ENCODE data around the gene MLC1. TPM values are rescaled to one million over a fixed set of nuclear protein-coding genes. Genes with fewer than 3 reads are reported as not detected.

Gene MLC1
- total RNA-seq, 1 donor from 2014 or later = not detected

DNA sequence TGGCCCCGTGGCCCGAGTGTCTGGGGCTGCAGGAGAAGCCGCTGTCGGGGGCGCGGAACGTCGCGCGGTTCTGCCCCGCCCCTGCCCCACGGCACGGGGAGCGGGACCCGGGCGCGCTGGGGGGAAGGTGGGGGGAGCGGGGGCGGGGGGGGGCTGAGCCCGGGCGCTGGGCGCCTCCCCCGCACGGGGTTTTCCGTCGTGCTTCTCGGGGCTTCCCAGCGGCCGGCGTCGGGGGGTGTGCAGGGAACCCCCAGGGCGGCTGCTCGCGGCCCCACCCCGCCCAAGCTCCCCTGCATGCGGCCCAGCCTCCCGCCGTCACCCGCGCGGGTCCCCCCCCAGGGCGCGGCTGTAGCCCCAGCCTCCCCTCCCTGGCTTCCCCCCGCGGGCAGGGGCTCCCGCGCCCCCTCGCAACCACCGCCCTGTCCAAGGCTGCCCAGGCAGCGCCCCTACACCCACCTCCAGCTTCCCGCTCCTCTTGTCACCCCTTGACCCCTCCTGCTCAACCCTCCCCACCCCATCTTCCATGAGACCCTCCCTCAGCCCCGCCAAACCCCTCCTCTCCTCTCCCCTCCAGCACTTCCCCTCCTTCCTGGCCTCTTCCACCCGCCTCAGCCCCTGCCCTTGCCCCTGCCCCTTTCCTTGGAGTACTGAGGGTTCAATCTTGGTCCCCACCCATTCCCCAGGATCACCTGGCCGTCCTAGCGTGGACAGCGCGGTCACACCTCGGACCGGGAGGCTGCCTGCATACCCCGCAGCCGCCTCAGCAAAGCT lies 74.4 kb downstream of the MLC1 start:
- Histone ChIP-seq H3K36me3 (ENCODE audit: control insufficient read depth, insufficient read depth, low read length) (no peaks in the 10 kb centered on the region), H3K27me3 (ENCODE audit: control insufficient read depth, insufficient read depth, low read length) (peaks cover 63% of the 10 kb centered on the region), H3K4me3 (ENCODE audit: low read depth, low read length) (no peak overlapping the region)
- TF ChIP-seq, protein P1, sequence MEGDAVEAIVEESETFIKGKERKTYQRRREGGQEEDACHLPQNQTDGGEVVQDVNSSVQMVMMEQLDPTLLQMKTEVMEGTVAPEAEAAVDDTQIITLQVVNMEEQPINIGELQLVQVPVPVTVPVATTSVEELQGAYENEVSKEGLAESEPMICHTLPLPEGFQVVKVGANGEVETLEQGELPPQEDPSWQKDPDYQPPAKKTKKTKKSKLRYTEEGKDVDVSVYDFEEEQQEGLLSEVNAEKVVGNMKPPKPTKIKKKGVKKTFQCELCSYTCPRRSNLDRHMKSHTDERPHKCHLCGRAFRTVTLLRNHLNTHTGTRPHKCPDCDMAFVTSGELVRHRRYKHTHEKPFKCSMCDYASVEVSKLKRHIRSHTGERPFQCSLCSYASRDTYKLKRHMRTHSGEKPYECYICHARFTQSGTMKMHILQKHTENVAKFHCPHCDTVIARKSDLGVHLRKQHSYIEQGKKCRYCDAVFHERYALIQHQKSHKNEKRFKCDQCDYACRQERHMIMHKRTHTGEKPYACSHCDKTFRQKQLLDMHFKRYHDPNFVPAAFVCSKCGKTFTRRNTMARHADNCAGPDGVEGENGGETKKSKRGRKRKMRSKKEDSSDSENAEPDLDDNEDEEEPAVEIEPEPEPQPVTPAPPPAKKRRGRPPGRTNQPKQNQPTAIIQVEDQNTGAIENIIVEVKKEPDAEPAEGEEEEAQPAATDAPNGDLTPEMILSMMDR (IDR thresholded peaks at IDR 0.05; ENCODE audit: insufficient read depth, low read length, poor library complexity, severe bottlenecking) = no peak
- no peak for DNase-seq (ENCODE audit: low read depth)

DNA sequence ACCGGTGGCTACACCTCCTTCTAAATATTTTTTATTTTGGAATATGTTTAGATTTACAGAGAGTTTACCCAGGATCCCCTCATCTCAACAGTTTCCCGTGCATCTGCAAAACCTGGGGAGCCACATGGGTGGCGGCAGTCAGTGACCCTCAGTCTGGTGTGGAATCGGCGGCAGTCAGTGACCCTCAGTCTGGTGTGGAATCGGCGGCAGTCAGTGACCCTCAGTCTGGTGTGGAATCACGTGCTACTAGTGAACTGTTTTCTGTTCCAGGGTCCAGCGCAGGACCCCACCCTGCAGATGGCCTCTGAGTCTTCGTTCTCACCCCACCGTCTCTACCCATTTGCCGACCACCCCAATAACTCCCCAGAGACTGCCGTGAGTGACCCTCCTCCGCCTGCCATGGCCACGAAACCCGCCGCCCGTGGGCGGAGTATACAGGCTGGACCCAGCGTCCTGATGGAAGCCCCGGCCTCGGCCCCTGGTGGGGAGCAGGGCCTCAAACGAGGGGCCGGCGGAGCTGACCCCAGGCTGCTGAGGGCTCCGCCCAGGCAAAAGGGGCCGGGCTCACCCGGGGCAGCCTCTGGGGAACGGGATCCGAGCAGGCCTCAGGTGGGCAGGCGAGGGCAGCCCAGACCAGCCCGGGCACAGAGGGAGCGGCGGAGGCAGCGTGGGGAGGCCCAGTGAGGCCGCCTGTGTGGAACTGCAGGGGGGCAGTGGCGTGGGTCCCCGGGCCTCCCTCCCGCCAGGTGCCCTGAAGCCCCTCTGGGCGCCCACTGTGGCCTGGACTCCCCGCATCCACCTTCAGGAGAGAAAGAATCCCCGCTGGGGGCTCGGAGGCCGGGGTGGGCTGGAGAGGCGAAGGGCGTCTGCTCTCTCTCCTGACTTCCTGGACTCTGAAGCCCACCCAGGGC lies 75.2 kb downstream of the MLC1 start:
- no peak for DNase-seq (ENCODE audit: low read depth)
- Histone ChIP-seq H3K4me3 (ENCODE audit: low read depth, low read length) (no peak overlapping the region), H3K36me3 (ENCODE audit: control insufficient read depth, insufficient read depth, low read length) (no peaks in the 10 kb centered on the region), H3K27me3 (ENCODE audit: control insufficient read depth, insufficient read depth, low read length) (peaks cover 59% of the 10 kb centered on the region)
- TF ChIP-seq, protein P1 (IDR thresholded peaks at IDR 0.05; ENCODE audit: insufficient read depth, low read length, poor library complexity, severe bottlenecking) = no peak

Other genes starting within 250 kb of the MLC1 start
- 28.8 and 34.4 TPM in 2 replicates for gene ZBED4, start 231.6 kb downstream of the MLC1 start, total RNA-seq
- 24.3 and 26.2 TPM in 2 replicates for gene ALG12, start 167.0 kb downstream of the MLC1 start, total RNA-seq
- 59.1 and 68.2 TPM in 2 replicates for gene CRELD2, start 166.8 kb downstream of the MLC1 start, total RNA-seq
- gene PIM3, start 124.7 kb downstream of the MLC1 start, total RNA-seq = 66.9 and 77.3 TPM in 2 replicates
- not detected in 2 replicates for gene IL17REL, start 72.7 kb downstream of the MLC1 start, total RNA-seq
- gene TTLL8, start 27.1 kb downstream of the MLC1 start, total RNA-seq = not detected in 2 replicates
- 0.21 and 1.7 TPM in 2 replicates for gene MOV10L1, start 4.6 kb upstream of the MLC1 start, total RNA-seq
- gene PANX2, start 85.3 kb upstream of the MLC1 start, total RNA-seq = 0.33 and 1.1 TPM in 2 replicates
- 60.2 and 73.5 TPM in 2 replicates for gene TRABD, start 100.5 kb upstream of the MLC1 start, total RNA-seq
- 12.0 and 14.8 TPM in 2 replicates for gene SELENOO, start 115.6 kb upstream of the MLC1 start, total RNA-seq
- 27.2 and 33.6 TPM in 2 replicates for gene TUBGCP6, start 159.6 kb upstream of the MLC1 start, total RNA-seq
- 21.1 and 34.8 TPM in 2 replicates for gene HDAC10, start 165.8 kb upstream of the MLC1 start, total RNA-seq
- gene MAPK12, start 176.3 kb upstream of the MLC1 start, total RNA-seq = 25.5 and 27.3 TPM in 2 replicates
- 11.9 and 12.9 TPM in 2 replicates for gene MAPK11, start 185.0 kb upstream of the MLC1 start, total RNA-seq
- gene PLXNB2, start 222.2 kb upstream of the MLC1 start, total RNA-seq = 251 and 302 TPM in 2 replicates
- gene DENND6B, start 241.6 kb upstream of the MLC1 start, total RNA-seq = 4.5 TPM in 2 replicates

All from kidney epithelial cell (primary cell).